Measurements from ENCODE around the gene KRT73.

- no peak for TF ChIP-seq SMAD4 (CRISPR knock-in tag; IDR thresholded peaks at IDR 0.05)
- TF ChIP-seq, protein P1, sequence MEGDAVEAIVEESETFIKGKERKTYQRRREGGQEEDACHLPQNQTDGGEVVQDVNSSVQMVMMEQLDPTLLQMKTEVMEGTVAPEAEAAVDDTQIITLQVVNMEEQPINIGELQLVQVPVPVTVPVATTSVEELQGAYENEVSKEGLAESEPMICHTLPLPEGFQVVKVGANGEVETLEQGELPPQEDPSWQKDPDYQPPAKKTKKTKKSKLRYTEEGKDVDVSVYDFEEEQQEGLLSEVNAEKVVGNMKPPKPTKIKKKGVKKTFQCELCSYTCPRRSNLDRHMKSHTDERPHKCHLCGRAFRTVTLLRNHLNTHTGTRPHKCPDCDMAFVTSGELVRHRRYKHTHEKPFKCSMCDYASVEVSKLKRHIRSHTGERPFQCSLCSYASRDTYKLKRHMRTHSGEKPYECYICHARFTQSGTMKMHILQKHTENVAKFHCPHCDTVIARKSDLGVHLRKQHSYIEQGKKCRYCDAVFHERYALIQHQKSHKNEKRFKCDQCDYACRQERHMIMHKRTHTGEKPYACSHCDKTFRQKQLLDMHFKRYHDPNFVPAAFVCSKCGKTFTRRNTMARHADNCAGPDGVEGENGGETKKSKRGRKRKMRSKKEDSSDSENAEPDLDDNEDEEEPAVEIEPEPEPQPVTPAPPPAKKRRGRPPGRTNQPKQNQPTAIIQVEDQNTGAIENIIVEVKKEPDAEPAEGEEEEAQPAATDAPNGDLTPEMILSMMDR (IDR thresholded peaks at IDR 0.05) = no peak
- no peak for TF ChIP-seq ZNF121 (CRISPR knock-in tag; IDR thresholded peaks at IDR 0.05)
- TF ChIP-seq, protein P2, sequence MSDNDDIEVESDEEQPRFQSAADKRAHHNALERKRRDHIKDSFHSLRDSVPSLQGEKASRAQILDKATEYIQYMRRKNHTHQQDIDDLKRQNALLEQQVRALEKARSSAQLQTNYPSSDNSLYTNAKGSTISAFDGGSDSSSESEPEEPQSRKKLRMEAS (CRISPR knock-in tag; IDR thresholded peaks at IDR 0.05) = no peak
- no peak for TF ChIP-seq CREB1 (CRISPR knock-in tag; IDR thresholded peaks at IDR 0.05)
- TF ChIP-seq KAT7 (CRISPR knock-in tag; IDR thresholded peaks at IDR 0.05; ENCODE audit: borderline replicate concordance) = no peak
- TF ChIP-seq E2F5 (CRISPR knock-in tag; IDR thresholded peaks at IDR 0.05) = no peak
- no peak for TF ChIP-seq TEAD4 (CRISPR knock-in tag; IDR thresholded peaks at IDR 0.05)
- TF ChIP-seq JUN (CRISPR knock-in tag; IDR thresholded peaks at IDR 0.05) = no peak
- no peak for TF ChIP-seq HMGXB4 (CRISPR knock-in tag; IDR thresholded peaks at IDR 0.05)
Measured at GRCh38 chr12:52581481-52581880, 36.9 kb downstream of the KRT73 start.
